Measurements from ENCODE around the gene ZNF358. TPM values are rescaled to one million over a fixed set of nuclear protein-coding genes. Genes with fewer than 3 reads are reported as not detected.

Gene ZNF358
- polyA plus RNA-seq, 3 donors = 0.41 to 8.6 (median 1.0) TPM

DNA sequence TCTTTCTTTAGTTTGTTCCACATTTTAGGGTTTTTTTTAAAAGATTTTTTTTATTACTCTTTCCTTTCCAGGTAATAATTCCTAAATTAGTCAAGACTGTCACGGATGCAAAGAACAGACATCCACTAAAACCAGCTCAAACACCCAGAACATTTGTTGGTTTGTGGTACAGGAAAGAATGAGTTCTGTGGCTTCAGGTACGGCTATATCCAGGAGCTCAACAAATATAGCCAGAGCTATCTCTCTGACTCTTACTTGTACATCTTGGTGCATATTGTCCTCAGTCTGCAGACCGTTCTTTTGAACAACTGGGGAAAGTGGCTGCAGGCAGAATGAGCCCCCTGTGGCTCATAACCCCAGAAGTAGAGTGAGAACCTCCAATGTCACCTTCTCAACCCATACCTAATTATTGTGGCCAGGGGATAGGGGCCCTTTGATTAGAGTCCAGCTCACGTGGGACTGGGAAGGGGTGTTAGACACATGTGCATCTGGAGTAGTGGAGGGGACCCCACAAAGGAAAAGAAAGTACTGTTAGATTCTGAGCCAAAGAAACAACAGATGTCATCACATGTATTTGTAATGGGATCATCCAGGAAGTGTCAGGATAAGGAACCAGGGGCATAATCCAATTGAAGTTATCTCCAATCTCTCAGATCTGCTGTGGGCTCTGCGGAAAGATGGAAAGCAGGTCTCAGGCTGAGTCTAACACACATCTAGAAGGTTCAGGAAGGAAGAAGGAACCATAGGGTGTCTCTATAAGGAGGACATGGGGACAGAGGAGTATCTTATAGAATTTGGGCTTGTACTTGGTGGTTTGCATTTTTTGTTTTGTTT, 1.9 kb upstream of the ZNF358 start:
- Histone ChIP-seq H3K4me1 (ENCODE audit: control insufficient read depth in 1 of 2, insufficient read depth in 2 of 2, low read length in 2 of 2) (peaks cover 5 to 12% of the 10 kb centered on the region in 2 donors), H3K4me3 (replicated peaks in 1 of 3; ENCODE audit: low read depth in 2 of 3, low read length in 3 of 3) (no peak overlapping the region), H3K79me2 (ENCODE audit: insufficient read depth, low read length) (no peaks in the 10 kb centered on the region), H3K9me3 (replicated peaks in 1 of 2; ENCODE audit: control insufficient read depth in 1 of 2, insufficient read depth in 1 of 2, low read length in 2 of 2) (no peaks in the 10 kb centered on the region), H3K4me2 (replicated peaks; ENCODE audit: extremely low read depth, low read length, poor library complexity, severe bottlenecking) (no peak overlapping the region), H3K36me3 (replicated peaks in 1 of 2; ENCODE audit: control insufficient read depth in 1 of 2, insufficient read depth in 2 of 2, low read length in 2 of 2) (no peaks in the 10 kb centered on the region), H4K20me1 (ENCODE audit: insufficient read depth, low read length) (no peaks in the 10 kb centered on the region), H3K9ac (ENCODE audit: insufficient read depth, low read length, poor library complexity, severe bottlenecking) (no peak overlapping the region), H2AFZ (ENCODE audit: insufficient read depth, low read depth, low read length, poor library complexity, severe bottlenecking) (no peak overlapping the region), H3K27me3 (ENCODE audit: control insufficient read depth in 2 of 2, insufficient read depth in 2 of 2, low read length in 2 of 2) (peaks cover 2 to 23% of the 10 kb centered on the region in 2 donors), H3K27ac (ENCODE audit: low read depth in 1 of 2, low read length in 2 of 2) (no peak overlapping the region)
- TF ChIP-seq, protein P1, sequence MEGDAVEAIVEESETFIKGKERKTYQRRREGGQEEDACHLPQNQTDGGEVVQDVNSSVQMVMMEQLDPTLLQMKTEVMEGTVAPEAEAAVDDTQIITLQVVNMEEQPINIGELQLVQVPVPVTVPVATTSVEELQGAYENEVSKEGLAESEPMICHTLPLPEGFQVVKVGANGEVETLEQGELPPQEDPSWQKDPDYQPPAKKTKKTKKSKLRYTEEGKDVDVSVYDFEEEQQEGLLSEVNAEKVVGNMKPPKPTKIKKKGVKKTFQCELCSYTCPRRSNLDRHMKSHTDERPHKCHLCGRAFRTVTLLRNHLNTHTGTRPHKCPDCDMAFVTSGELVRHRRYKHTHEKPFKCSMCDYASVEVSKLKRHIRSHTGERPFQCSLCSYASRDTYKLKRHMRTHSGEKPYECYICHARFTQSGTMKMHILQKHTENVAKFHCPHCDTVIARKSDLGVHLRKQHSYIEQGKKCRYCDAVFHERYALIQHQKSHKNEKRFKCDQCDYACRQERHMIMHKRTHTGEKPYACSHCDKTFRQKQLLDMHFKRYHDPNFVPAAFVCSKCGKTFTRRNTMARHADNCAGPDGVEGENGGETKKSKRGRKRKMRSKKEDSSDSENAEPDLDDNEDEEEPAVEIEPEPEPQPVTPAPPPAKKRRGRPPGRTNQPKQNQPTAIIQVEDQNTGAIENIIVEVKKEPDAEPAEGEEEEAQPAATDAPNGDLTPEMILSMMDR (IDR thresholded peaks at IDR 0.05) = no peak
- Mint-ChIP-seq H3K9me3 (peaks cover 0 to 9% (median 2%) of the 10 kb centered on the region in 7 donors), H3K4me1 (peaks cover 12% of the 10 kb centered on the region), H3K4me3 (peak overlapping the region in 1 of 2 donors; percentile 17), H3K27ac (no peak overlapping the region), H3K27me3 (ENCODE audit: low read depth in 3 of 3) (peaks cover 38 to 52% (median 39%) of the 10 kb centered on the region in 3 donors), H3K36me3 (peaks cover under 1 to 4% of the 10 kb centered on the region in 2 donors)
- intact Hi-C loops (cut with micrococcal nuclease) = no loop called here
- no peak for DNase-seq
- WGBS (ENCODE audit: insufficient coverage) = no CpG with 5 or more reads among the region's 5 CpGs

DNA sequence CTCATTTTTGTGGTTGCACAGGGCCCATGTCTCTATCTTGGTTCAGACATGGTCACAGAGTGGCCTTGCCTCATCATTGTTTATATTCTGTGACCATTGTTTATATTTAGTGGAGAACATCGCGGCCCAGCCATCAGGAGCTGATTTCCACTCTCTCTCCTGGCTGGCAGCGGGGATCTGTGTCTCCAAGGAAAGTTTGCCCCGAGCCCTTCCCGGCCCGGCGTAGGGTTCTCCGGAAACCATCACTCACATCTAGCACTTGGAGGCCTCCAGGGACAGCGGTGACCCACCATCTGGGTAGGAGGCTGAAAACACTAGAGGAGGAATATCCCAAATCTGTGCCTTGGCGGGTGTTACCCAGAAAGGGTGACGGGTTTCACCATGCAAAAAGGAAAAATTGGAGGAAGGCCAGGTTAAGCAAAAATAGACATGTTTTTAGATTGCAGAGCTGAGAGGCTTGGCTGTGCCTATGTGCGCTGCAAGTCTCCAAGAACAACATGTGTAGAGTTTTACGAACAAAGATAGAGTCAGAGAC, 726 bp upstream of the ZNF358 start:
- H3K36me3 Mint-ChIP-seq = peaks cover 4 to 5% of the 10 kb centered on the region in 2 donors
- H3K4me1 Mint-ChIP-seq = peaks cover 12% of the 10 kb centered on the region
- H3K27ac ChIP-seq (ENCODE audit: low read depth in 1 of 2, low read length in 2 of 2) = no peak overlapping the region
- no peak overlapping the region for H3K9ac ChIP-seq (ENCODE audit: insufficient read depth, low read length, poor library complexity, severe bottlenecking)
- peaks cover 2 to 23% of the 10 kb centered on the region in 2 donors for H3K27me3 ChIP-seq (ENCODE audit: control insufficient read depth in 2 of 2, insufficient read depth in 2 of 2, low read length in 2 of 2)
- TF ChIP-seq, protein P1 (IDR thresholded peaks at IDR 0.05) = no peak
- H3K27ac Mint-ChIP-seq = peak overlapping the region in 1 of 7 donors; percentile 15
- H3K4me2 ChIP-seq (replicated peaks; ENCODE audit: extremely low read depth, low read length, poor library complexity, severe bottlenecking) = peak overlapping the region; percentile 63
- WGBS (ENCODE audit: insufficient coverage) = 90% methylated on average over 3 of the region's 13 CpGs
- no peak for DNase-seq
- H3K9me3 Mint-ChIP-seq = peaks cover 0 to 11% (median 4%) of the 10 kb centered on the region in 7 donors
- H2AFZ ChIP-seq (ENCODE audit: insufficient read depth, low read depth, low read length, poor library complexity, severe bottlenecking) = peak overlapping the region; percentile 77
- H3K27me3 Mint-ChIP-seq (ENCODE audit: low read depth in 3 of 3) = peaks cover 35 to 45% (median 35%) of the 10 kb centered on the region in 3 donors
- H3K79me2 ChIP-seq (ENCODE audit: insufficient read depth, low read length) = no peaks in the 10 kb centered on the region
- H4K20me1 ChIP-seq (ENCODE audit: insufficient read depth, low read length) = no peaks in the 10 kb centered on the region
- peaks cover 5 to 12% of the 10 kb centered on the region in 2 donors for H3K4me1 ChIP-seq (ENCODE audit: control insufficient read depth in 1 of 2, insufficient read depth in 2 of 2, low read length in 2 of 2)
- H3K36me3 ChIP-seq (replicated peaks in 1 of 2; ENCODE audit: control insufficient read depth in 1 of 2, insufficient read depth in 2 of 2, low read length in 2 of 2) = no peaks in the 10 kb centered on the region
- no peaks in the 10 kb centered on the region for H3K9me3 ChIP-seq (replicated peaks in 1 of 2; ENCODE audit: control insufficient read depth in 1 of 2, insufficient read depth in 1 of 2, low read length in 2 of 2)
- H3K4me3 ChIP-seq (replicated peaks in 1 of 3; ENCODE audit: low read depth in 2 of 3, low read length in 3 of 3) = peak overlapping the region in 1 of 3 experiments; percentile 61
- H3K4me3 Mint-ChIP-seq = peak overlapping the region; percentile 58 to 91
- intact Hi-C loops (cut with micrococcal nuclease) = no loop called here

Measured in CD14-positive monocyte (primary cell).